Activated T-cell treated with anti-CD3 and anti-CD28 coated beads for 4 hours (primary cell): ENCODE data around the gene MGAT4A.
"Not testable (repeated sequence)": the region's sequence is repeated elsewhere in the genome, so short reads cannot be mapped to it uniquely, and the experiment has no call there.

Experiments used
- DNase-seq: peaks from one replicate; pipeline ENCODE4 v3.0.0-alpha.2; 2020

The MGAT4A gene

DNA sequence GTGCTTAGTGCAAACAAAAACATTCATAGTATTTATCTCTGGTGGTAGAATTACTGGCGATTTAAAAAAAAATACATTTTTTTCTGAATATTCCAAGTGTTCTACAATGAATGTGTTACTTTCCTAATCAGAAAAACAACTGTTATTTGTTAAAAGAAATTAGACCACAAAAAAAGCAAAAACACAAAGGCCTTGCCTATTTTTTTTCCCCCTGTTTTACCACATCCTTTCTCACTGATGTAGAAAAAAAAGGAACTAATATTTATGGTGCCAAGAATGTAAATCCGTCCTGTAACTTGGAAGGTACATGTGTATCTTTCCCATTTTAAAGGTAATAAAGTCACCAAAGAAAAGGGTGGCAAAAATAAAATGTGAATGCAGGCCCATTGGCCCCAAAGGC, 28.4 kb upstream of the MGAT4A start:
- DNase-seq: no peak

DNA sequence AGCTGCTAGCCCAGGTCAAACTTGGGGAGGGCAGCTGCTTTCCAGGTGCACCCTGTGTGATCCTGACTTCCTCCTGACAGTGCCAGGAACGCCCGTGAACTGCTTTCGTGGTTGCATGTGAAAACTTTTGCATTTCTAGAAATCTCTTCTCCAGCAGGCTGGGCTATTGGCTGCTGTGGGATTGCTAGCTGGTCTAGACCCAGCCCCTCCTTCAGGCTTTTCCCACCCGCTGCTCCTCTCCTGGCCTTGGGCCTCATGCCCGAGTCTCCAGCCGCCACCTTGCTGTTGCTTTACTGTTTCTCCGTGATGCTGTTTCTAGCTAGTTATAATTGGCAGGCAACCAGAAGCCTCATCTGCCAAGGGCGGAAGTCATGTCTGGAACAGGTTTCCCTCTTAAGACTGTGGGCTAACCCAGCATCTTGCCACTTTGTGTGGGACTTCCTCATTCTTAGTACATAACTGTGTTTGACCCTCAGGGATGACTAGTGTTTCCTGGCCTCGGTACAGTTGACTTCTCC, 27.0 kb upstream of the MGAT4A start:
- DNase-seq: no peak

GRCh38 chr2:98753801-98754200, 22.9 kb upstream of the MGAT4A start:
- DNase-seq: no peak

- DNase-seq: not testable (repeated sequence)
These were observed 21.8 kb upstream of the MGAT4A start for GRCh38 chr2:98752711-98753110.

DNA sequence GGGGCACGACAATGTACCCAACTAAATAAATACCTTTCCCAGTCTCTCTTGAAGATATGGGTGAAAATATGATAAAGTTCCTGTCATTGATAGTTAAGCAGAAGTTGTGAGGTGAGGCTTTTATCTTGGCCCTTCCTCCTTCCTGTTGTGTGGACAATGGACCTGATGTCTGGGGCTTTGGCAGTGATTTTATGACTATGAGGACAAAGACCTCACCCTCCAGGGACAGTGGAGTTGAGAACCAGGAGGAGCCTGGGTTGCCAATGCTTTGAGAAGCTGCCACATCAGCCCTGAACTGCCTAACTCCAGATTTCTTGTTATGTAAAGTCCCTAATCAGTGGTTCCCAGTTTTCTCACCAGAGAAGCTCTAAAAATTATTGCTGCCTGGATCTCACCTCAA, 20.8 kb upstream of the MGAT4A start:
- no peak for DNase-seq

DNA sequence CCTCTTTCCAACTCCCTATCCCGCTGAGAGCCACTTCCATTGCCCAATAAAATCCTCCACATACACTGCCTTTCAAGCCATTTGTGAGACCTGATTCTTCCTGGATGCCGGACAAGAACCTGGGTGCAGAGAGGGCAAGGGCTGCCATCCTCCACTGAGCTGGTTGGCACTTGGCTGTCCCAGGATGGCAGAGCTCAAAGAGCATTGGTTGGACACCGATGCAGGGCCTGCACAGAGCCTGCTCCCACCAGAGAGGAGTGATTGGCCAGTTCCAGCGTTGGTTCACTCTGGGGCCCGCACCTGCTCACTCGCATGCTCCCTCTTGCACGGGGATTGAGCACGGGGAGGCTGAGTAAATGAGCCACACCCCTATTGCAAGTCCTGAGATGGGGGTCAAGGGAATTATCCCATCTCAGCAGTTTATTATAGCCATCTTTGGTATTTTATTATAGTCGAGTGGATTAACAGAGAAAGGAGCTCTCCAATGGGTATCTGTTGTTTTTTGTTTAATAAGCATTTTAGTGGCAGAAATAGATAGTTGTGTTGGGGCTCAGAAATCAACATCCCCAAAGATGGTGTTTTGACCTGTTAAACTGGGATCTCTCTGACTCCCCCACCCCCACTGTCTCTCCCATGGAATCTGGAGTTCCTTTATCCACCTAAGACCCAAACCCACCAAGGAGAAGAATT, 19.8 kb upstream of the MGAT4A start:
- DNase-seq: no peak

DNA sequence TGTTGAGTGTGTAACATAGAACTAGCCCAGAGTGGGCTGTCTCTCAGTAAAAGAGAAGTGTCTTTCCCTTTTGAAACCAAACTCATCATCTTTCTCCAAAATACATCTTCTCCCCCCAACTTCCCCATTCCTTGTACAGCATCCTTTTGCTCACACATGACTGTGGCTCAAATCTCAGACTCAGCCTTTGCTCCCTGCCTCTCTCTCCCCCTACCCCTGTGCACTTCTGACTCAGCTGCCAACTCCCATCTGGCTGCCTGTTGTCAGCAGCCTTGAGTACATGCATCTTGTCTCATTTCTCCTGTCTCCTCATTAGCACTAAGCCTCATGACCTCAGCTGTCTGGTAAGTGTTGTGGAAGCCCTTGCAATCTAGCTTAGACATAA, 18.1 kb upstream of the MGAT4A start:
- no peak for DNase-seq

DNA sequence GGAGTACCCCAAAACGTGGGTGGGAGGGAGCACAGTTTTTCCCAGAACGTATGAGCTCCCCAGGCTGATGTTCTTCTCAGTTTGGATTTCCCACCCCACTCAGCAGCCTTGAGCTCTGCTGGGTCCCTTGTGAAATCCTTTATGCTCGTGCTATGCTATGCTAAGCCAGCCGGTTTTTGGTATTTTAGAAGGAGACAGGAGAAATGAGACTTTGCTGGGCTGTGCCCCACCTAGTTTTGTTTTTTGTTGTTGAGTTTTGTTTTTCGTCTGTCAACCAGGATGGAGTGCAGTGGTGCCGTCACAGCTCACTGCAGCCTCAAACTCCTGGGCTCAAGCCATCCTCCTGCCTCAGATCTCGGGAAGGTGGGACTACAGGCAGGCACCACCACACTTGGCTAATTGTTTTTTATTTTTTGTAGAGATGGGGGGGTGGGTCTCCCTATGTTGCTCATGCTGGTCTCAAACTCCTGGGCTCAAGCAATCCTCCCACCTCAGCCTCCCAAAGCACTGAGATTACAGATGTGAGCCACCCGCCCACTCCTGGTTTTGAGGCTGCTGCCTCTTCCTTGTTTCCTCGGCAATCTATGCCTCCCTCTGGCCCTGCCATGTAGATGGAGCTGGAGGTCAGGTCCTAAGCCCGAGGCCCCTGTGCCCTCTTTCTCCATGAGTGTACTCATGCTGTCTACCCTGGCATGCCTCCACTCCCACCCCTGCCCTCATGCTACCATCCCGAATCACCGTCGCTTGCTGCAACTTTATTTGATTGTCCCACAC, 17.5 kb upstream of the MGAT4A start:
- DNase-seq: no peak

DNA sequence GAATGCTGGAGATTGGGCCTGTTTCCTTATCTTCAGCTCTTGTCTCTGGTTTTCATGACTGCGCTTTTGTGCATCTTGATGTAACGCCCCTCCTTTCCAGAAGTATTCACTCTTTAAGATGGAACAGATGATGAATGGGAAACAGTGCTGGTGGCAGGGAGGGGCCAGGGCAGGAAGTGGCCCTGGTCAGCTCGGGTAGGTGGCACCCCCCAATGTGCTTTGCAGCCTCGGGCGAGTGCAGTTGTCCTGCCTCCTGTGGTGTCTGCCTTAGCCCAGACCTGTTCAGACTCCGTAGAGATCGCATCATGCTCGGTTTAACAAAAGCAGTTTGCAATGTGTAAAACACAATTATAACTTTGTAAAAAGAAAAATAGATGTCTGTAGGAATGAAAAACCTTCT, 17.0 kb upstream of the MGAT4A start:
- no peak for DNase-seq

DNA sequence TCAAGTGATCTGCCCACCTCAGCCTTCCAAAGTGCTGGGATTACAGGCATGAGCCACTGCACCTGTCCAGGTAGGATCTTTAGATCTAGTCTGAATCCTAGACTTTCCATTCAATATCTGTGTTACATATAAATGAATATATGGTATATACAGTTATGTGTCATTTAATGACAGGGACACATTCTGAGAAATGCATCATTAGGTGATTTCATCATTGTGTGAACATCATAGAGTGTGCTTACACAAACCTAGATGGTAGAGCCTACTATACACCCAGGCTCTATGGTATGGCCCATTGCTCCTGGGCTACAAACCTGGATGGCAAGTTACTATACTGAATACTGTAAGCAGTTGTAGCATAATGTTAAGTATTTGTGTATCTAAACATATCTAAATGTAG, 15.5 kb upstream of the MGAT4A start:
- DNase-seq: no peak

DNA sequence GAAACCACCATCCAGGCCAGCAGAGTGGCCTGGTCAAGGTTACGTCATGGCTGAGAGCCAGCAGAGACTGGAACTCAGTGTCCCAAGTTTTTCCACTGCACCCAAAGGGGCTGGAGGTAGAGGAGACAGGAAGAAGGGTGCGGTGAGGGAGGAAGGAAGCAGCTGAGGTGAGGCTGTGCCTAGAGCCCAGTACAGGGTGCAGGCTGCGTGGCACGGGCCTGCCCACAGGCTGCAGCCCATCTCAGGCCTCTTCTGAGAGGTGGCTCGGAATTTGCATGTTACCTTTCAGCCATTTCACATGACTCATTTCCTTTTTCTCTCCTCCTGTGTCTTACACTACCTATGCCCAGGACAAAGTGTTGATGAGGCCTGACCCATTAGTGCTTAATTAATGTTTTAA, 13.7 kb upstream of the MGAT4A start:
- DNase-seq: no peak

GRCh38 chr2:98743835-98744234, 12.9 kb upstream of the MGAT4A start:
- no peak for DNase-seq

DNA sequence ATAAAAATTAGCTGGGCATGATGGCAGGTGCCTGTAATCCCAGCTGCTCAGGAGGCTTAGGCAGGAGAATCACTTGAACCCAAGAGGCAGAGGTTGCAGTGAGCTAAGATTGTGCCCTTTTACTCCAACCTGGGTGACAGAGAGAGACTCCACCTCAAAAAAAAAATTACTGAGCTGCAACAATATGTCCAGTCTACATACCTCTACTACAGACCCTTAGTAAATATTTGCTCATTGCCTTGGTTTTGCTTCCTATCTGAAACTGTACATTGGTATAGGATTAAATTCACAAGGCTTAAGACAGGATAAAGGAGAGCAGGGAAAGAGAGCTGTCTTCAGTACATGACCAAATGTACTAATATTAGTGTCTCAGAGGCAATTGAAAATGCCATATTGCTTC, 8.1 kb upstream of the MGAT4A start:
- DNase-seq: no peak

GRCh38 chr2:98738304-98738703, 7.4 kb upstream of the MGAT4A start:
- DNase-seq: no peak

GRCh38 chr2:98737848-98738247, 6.9 kb upstream of the MGAT4A start:
- DNase-seq: no peak

- DNase-seq: no peak
These were observed 5.5 kb upstream of the MGAT4A start for GRCh38 chr2:98736464-98736889.

DNA sequence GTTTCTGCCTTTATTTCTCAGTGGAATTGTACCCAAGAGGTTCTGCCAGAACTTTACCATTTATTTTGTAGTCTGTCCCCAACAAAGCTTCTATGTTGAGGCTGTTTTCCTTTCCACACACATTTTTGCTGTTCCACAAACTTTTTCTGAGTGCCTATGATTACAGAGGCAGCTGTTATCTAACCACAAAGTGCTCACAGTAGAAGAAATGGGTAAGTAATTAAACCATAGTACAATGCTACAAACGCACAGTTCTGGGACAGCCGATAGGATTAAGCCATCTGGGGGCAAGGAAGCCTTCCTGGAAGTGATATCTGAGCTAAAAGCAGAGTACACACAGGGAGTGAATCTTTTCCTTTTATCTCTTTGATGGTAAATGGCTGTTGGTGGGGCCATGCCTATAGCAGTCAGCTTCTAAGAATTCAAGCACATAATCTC, 3.9 kb upstream of the MGAT4A start:
- DNase-seq: no peak

GRCh38 chr2:98734162-98734561, 3.2 kb upstream of the MGAT4A start:
- DNase-seq: no peak

DNA sequence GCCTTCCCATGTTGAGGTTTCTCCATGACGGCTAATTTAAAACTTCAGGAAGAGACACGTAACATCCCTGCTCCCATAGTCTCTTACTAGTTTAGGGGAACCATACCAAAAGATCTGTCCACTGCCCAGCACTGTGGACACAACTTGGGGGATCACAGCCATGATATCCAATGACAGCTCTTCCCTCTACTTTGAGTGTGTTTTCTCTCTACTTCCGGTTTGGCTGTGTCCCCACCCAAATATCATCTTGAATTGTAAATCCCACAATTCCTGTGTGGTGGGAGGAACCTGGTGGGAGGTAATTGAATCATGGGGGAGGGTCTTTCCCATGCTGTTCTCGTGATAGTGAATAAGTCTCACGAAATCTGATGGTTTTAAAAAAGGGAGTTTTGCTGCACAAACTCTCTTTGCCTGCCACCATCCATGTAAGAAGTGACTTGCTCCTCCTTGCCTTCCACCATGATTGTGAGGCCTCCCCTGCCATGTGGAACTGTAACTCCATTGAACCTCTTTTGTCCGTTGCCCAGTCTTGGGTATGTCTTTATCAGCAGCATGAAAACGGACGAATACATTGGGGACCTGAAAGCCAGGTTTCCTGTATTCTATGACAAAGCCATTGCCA, 1.6 kb upstream of the MGAT4A start:
- no peak for DNase-seq

- no peak for DNase-seq
These were observed 990 bp upstream of the MGAT4A start for GRCh38 chr2:98731894-98732349.

DNA sequence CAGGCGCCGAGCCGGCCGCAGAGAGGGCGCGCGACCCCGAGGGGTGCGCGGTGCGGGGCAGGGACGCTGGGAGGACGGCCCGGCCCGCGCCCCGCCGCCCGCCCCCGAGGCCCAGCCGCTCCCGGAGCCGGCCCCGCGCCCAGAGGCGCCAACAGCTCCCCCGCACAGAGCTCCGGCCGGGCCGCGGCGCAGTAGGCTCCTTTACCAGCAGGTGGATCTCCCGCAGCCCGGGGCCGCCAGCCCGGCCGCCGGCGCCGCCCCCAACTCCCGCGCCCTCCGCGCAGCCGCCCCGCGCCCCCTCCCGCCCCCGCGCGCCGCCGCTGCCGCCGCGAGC, 258 bp downstream of the MGAT4A start:
- no peak for DNase-seq

DNA sequence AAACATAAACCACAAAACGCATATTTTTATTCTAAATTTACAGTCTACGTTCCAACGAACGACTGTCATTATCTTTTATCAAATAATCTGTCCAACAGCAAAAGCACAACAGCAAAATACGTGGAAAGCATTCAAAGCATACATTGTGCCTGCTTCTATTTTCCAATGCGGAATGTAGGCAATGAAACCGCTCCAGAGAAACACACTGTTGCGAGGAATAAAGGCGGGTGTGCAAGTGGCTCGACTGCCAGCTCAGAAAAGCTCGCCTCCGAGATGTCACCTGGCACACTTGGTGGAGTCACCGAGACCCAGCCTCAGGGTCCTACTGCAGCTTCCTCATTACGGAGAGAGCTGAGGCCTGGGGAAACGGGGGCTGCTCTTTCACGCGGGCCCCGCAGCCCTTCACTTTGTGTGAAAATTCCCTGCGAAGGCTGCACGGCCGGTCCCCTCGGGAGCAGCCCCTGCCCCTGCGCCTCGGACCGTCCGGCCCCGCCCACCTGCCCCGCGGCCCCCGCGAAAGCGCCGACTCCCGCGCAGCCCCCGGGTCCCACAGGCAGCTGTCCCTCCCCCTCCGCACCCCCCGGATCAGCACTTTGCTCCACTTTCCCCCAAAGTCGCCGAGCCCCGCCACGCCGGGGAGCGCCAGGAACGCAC, 752 bp downstream of the MGAT4A start:
- peak; percentile 39 for DNase-seq

DNA sequence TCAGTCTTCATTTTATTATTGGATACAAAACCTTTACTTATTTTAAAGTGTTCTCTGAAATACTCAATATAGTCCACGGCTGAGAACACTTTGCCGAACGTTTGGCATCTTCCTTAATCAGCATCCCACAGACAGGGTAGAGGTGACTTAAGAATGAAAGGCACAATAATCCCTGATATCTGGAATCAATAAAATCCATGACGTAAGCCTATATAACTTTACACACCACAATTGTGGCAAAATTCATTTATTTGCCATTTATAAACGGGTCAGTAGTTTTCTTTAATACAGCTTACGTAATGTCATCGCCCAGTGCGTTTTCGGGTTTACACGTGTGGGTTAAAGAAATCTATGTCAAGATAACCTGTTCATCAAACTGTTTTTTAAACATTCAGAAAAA, 1.3 kb downstream of the MGAT4A start:
- no peak for DNase-seq
